ENCODE measurements around the gene DMRTB1. TPM values are rescaled to one million over a fixed set of nuclear protein-coding genes. Genes with fewer than 3 reads are reported as not detected.
A peak's percentile ranks its signal among the peaks of the same experiment; 100 is the strongest.

Gene DMRTB1
- total and polyA plus RNA-seq, 2 of the 8 experiments (the other 6 are each of a cell fraction or from before 2014, with no cell fraction given): 0.06 to 0.35 TPM

- Histone ChIP-seq H3K4me1 (replicated peaks in 1 of 4; ENCODE audit: control insufficient read depth in 3 of 4, insufficient read depth in 4 of 4, low read length in 3 of 4) (peaks cover 4 to 22% (median 11%) of the 10 kb centered on the region in 4 experiments; a peak in 6 of 7 replicates), H3K56ac (replicated peaks; ENCODE audit: insufficient read length, low read depth, low read length) (no peak overlapping the region), H4K91ac (replicated peaks; ENCODE audit: insufficient read length, low read length) (peak overlapping the region; percentile 34), H4K8ac (ENCODE audit: extremely low read depth, insufficient read depth, low read length) (peak overlapping the region; percentile 5; the same call in 1 of the 2 replicates), H2BK20ac (ENCODE audit: low read length) (peak overlapping the region; percentile 34; the same call in 1 of the 2 replicates), H3K9ac (replicated peaks in 1 of 4; ENCODE audit: extremely low read depth in 1 of 4, low read depth in 3 of 4, low read length in 3 of 4) (no peak overlapping the region), H2BK12ac (ENCODE audit: low read depth, low read length) (peak overlapping the region; percentile 76; the same call in 1 of the 2 replicates), H3K18ac (ENCODE audit: extremely low read depth, low read length) (0 out of 2 replicates have a peak overlapping the region, but pooled peaks have one; percentile 12), H3K9me3 (ENCODE audit: insufficient read depth in 2 of 2, low read depth in 1 of 2, low read length in 1 of 2) (no peaks in the 10 kb centered on the region; a peak in 1 of 4 replicates), H2AFZ (ENCODE audit: low read length) (no peak overlapping the region), H3K4ac (replicated peaks; ENCODE audit: insufficient read length, low read depth, low read length) (no peak overlapping the region), H3K14ac (ENCODE audit: insufficient read length) (no peak overlapping the region), H3K23me2 (ENCODE audit: low read depth, low read length) (no peaks in the 10 kb centered on the region; the same call in 1 of the 2 replicates), H2AK5ac (ENCODE audit: low read depth, low read length) (no peak overlapping the region; the same call in 1 of the 2 replicates), H2BK15ac (ENCODE audit: low read length) (no peak overlapping the region; the same call in 1 of the 2 replicates), H3K4me2 (ENCODE audit: insufficient read depth in 1 of 2, low read depth in 2 of 2, low read length in 2 of 2) (no peak overlapping the region), H3K27ac (ENCODE audit: low read depth, low read length) (no peak overlapping the region), H2BK5ac (ENCODE audit: low read depth, low read length) (no peak overlapping the region), H3K27me3 (replicated peaks in 1 of 4; ENCODE audit: control insufficient read depth in 3 of 4, extremely low read depth in 1 of 4, insufficient read depth in 3 of 4, low read length in 3 of 4) (no peaks in the 10 kb centered on the region; a peak in 3 of 7 replicates), H4K20me1 (replicated peaks in 1 of 2; ENCODE audit: control insufficient read depth in 1 of 2, insufficient read depth in 2 of 2, low read length in 2 of 2) (no peaks in the 10 kb centered on the region), H3K79me1 (ENCODE audit: low read depth, low read length) (no peaks in the 10 kb centered on the region; the same call in 1 of the 2 replicates), H3K79me2 (ENCODE audit: control insufficient read depth in 1 of 2, insufficient read depth in 2 of 2, low read length in 2 of 2) (no peaks in the 10 kb centered on the region), H3K36me3 (ENCODE audit: control insufficient read depth in 2 of 4, insufficient read depth in 4 of 4, low read length in 3 of 4) (no peaks in the 10 kb centered on the region), H4K5ac (ENCODE audit: insufficient read length, low read depth, low read length) (no peak overlapping the region), H3K4me3 (ENCODE audit: extremely low read depth in 1 of 4, insufficient read depth in 2 of 4, low read depth in 3 of 4, low read length in 4 of 4) (no peak overlapping the region), H3K23ac (ENCODE audit: insufficient read length) (no peak overlapping the region), H2BK120ac (replicated peaks; ENCODE audit: low read depth, low read length) (no peak overlapping the region)
- ChIA-PET POLR2A (ENCODE audit: partially characterized antibody) (interaction anchor here (0.9 to 1.0 kb wide), 2 partner anchors 11 to 18 kb away, joined by 4 to 5 read pairs; no protein-coding TSS in a partner anchor), CTCF (ENCODE audit: partially characterized antibody) (interaction anchor here (0.6 to 3.1 kb wide), 9 partner anchors 8 to 165 kb away, joined by 3 to 10 read pairs (median 3); no protein-coding TSS in a partner anchor)
- no peak for TF ChIP-seq CREB1 (IDR thresholded peaks at IDR 0.05)
- TF ChIP-seq BACH1 (IDR thresholded peaks at IDR 0.05; ENCODE audit: low read length): no peak
- no peak for TF ChIP-seq NANOG (IDR thresholded peaks at IDR 0.05; ENCODE audit: insufficient read depth, low read depth, low read length, poor library complexity, severe bottlenecking)
- FAIRE-seq (no peak), DNase-seq (ENCODE audit: low read depth in 1 of 2, low spot score in 2 of 2) (peak in 1 of 2 experiments; percentile 32)
- 95% methylated on average over 10 of the region's 10 CpGs; no CpG with 5 or more reads in 1 of the 2 experiments for WGBS, 2 experiments (ENCODE audit: extremely low coverage in 1 of 2, insufficient coverage in 1 of 2, insufficient read length in 1 of 2, insufficient replicate concordance in 2 of 2, low coverage in 1 of 2, low lambda C conversion rate in 2 of 2, missing lambda C conversion rate in 1 of 2)
These were observed 46.7 kb upstream of the DMRTB1 start for GRCh38 chr1:53412285-53413174.
